Posterior cingulate gyrus (tissue), 11 donors: ENCODE data around the gene DOLPP1.
"Not testable (repeated sequence)": the region's sequence is repeated elsewhere in the genome, so short reads cannot be mapped to it uniquely, and the experiment has no call there.

Experiments
- DNase-seq, 10 donors: peaks; one replicate each; pipeline versions ENCODE4 v3.0.0 to v3.0.0-alpha.2; 2020 to 2021; ENCODE audit warnings: mixed read lengths in 3 of 10
- intact Hi-C: fragments of 100-400 bp; cut with DNase I; formaldehyde crosslinking; loops from one replicate; pipeline ENCODE4 v1.15.1; 2023

DOLPP1 gene

DNA sequence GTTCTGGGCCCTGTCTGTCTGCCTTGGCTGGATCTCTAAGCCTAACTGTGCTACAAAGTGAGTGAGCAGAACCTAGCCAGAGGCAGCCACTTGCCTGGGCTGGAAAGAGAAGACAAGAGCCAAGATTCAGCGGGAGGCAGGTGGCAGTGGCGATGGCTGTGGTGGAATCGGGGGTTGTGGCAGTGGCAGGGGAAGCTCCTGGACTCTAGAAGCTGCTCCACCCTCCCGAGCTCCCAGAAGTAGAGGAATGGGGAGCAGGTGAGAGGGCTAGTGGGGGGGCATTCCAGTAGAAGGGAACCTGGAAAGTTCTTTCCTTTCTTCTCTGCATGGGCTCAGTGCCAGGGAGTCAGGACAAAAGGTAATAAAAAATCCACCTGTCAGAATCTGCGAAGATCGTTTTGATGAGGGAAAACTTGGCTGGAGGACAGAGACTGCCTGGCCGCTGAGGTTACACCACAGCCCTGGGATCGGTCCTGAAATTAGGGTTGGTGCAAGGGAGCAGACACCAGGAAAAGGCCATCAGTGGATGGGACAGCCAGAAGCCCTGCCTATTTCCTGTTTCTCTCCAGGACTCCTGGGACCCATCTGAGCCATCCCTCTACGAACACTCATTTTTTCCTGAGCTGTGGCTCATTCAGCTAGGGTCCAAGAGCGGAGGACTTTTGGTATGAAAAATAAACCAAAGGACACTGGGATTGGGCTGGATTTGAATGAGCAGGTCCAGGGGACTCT, 28.1 kb downstream of the DOLPP1 start:
- intact Hi-C loops: no loop called here
- peak in 1 of 10 donors; percentile 35 for DNase-seq

DNA sequence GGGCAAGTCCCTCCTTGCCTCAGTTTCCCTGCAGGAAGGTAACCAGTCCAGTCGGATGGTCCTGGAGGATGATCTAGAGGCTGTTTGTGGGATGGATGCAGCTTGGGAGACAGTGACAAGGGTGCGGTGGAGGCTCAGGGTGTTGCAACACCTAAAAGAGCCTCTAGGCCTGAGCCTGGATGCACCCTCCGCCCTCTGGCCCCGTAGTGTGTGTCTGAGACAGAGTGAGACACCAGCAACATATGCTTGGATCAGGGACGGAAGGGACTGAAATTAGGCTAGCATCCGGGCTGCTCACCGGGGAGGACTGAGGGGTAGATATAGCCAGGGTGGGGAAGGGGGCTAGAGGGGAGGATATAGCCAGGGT, 28.6 kb downstream of the DOLPP1 start:
- peak in 1 of 10 donors; percentile 50 for DNase-seq
- intact Hi-C loops: no loop called here

DNA sequence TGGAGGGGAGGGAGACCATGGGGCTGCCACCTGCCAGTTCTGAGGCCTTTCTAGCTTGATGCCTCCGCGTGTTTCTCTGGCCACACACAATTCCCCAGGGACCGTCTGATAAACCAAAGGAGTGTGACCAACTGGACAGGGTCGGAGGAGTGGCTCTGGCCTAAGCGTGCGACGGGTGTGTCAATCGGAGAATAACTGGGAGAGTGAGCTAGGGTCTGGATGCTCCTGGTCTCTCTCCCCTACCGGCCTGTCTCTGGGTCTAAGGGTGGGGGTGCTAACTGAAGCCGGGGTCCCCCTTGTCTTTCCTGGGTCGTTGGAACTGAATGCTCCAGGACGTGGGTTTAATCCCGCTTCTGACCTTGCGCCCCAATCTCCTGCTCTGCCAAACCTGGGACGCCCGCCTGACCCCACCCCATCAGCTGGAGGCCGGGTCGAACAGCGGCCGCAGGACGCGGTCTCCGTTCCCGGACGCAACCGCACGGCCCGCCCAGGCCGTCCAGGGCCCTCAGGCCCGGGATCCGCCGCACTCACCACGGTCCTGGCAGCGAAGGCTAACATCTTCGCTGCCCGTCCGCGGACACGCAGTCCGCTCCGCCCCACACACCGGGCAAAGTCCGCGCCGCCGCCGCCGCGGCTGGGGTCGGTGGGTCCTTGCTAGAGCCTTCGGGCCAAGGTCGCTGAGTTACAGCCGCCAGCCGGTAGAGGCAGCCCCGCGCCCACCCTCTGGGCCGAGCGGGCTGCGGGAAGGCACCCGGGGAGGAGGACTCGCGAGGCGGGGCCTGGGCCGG, 29.2 kb downstream of the DOLPP1 start:
- peak in 1 of 10 donors; percentile 18 for DNase-seq
- intact Hi-C loops: loop anchor here (5.0 kb wide), 1 partner anchor 83 kb away; the partner anchor contains the start of gene SH3GLB2

DNA sequence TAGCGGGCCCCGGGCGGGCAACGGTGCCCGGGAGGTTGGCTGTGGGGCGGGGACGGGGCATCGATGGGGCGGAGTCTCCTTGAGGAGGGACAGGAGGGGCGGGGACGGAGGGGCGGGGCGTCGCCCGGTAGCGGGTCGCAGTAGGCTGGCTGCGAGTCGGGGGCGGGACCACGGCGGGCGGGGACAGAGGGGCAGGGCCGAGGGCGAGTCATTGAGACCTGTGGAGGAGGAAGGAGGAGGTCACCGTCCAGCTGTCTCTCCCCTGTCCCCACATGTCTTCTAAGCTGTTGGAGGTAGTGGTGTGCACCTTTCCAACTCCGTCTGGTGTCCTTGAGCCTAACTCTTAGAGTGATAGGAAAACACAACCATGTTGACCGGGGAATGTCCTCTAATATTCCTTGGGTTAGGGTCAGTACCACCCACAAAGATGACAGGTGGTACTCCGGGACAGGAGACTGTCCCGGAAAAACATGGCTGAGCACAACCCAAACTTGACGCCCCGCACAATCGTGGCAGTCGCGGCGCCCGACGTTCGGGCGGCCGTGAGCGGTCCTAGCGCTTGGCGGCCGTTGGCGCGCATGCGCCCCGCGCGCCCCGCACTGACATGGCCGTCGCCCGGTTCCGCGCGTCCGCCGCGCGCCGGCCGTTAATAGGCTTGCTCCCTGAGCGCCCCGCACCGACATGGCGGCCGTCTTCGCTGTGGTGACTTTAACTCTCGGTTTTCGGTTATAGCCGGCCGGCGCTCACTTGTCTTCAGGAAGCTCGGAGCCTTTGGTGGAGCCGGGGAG, 30.0 kb downstream of the DOLPP1 start, which contains the start of the genes CRAT and PTPA:
Gene CRAT (minus strand): TSS at position 54 of the 788 bp plus-strand sequence. CDS start 284 bp downstream, outside the sequence.
Gene PTPA (plus strand): TSS at position 676 of the 788 bp plus-strand sequence. CDS start 186 bp downstream, outside the sequence.
- peak; percentile 93 to 99 (median 97) for DNase-seq
- intact Hi-C loops: loop anchor here (5.0 kb wide), 1 partner anchor 84 kb away; the partner anchor contains the start of gene SH3GLB2

DNA sequence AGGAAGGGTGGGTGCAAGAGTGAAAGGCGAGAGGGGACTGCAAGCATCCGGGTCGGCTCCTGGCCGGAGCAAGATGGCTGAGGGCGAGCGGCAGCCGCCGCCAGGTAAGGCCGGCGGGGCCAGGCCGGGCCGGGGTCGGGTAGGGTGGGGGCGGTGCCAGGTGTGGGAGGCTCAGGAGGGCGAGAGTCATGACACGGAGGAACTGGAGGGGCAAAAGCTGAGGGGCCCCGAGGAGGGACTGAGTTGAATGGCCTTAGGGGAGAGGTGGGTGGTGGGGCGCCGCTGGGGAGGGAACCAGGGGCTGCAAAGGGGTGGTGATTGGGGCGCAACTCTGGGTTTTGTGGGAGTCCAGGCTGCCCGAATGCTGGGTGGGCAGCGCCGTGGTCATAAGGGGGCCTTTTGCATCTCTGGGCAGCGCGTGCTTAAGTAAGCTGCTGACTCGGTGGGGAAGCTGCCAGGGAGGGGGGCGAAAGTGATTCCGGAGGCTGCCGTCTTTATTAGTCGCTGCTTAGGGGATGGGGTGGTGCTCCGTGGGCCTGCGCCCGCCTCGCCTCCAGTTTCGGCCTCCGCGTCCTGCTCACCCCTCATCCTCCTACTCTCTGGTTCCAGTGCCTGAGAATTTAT, 30.7 kb downstream of the DOLPP1 start:
- intact Hi-C loops: loop anchor here (5.0 kb wide), 1 partner anchor 84 kb away; the partner anchor contains the start of gene SH3GLB2
- DNase-seq: peak in 6 of 10 donors; percentile 25 to 79 (median 37)

DNA sequence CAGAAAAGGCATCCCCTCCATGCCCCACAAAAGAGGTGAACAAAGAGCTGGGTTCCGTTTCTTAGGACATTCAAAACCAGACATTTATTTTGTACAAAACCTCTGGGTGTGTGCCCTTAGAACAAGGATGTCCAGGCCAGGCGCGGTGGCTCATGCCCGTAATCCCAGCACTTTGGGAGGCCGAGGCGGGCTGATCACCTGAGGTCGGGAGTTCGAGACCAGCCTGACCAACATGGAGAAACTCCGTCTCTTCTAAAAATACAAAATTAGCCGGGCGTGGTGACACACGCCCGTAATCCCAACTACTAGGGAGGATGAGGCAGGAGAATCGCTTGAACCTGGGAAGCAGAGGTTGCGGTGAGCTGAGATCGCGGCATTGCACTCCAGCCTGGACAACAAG, 31.6 kb downstream of the DOLPP1 start:
- intact Hi-C loops: loop anchor here (5.0 kb wide), 1 partner anchor 85 kb away; the partner anchor contains the start of gene SH3GLB2
- not testable (repeated sequence) for DNase-seq

DNA sequence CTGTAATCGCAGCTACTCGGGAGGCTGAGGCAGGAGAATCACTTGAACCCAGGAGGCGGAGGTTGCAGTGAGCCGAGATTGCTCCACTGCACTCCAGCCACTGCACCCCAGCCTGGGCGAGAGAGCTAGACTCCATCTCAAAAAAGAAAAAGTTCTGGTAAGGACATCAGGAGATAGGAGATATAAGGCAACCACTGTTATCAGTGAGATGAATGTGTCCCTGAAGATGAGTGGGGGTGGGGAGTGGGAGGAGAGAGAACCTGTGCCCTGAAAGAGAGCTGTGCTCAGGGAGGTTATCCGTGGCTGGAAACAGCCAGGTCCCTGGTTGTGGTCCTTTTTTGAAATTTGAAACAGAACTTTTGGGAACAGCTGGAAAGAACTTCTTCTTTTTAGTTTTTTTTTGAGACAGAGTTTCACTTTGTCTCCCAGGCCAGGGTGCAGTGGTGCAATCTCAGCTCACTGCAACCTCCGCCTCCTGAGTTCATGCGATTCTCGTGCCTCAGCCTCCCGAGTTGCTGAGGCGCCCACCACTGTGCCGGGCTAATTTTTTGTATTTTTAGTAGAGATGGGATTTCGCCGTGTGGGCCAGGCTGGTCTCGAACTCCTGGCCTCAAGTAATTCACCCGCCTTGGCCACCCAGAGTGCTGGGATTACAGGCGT, 32.9 kb downstream of the DOLPP1 start:
- intact Hi-C loops: loop anchor here (5.0 kb wide), 1 partner anchor 86 kb away; the partner anchor contains the start of gene SH3GLB2
- DNase-seq: no peak

DNA sequence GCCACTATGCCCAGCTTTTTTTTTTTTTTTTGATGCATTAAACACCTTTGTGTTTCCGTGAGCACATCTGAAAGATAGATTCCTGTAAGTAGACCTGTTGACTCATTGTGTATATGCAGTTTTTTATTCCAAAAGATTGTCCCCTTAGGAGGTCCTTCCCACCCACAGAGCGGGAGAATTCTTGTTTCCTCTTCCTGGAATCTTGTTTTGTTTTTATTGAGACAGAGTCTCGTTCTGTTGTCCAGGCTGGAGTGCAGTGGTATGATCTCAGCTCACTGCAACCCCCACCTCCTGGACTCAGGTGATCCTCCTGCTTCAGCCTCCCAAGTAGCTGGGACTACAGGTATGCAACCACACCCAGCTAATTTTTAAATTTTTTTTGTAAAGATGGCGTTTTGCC, 37.9 kb downstream of the DOLPP1 start:
- DNase-seq: no peak
- intact Hi-C loops: no loop called here

GRCh38 chr9:129121483-129121882, 40.6 kb downstream of the DOLPP1 start:
- DNase-seq: peak in 3 of 10 donors; percentile 49 to 62 (median 54)
- intact Hi-C loops: no loop called here

DNA sequence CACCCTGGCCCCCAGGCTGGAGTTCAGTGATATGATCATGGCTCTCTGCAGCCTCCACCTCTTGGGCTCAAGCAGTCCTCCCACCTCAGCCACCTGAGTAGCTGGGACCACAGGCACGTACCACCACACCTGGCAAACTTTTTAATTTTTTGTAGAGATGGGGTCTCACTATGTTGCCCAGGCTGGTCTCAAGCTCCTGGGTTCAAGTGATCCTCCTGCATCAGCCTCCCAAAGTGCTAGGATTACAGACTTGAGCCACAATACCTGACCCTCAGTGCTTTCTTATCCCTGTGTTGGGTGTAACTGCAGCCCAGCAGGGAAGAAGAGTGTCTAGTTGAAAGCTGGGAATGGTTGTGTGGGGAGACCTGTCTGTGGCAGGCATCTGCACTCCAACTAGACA, 41.2 kb downstream of the DOLPP1 start:
- intact Hi-C loops: no loop called here
- DNase-seq: no peak

GRCh38 chr9:129122976-129123375, 42.1 kb downstream of the DOLPP1 start:
- intact Hi-C loops: not testable (repeated sequence)

DNA sequence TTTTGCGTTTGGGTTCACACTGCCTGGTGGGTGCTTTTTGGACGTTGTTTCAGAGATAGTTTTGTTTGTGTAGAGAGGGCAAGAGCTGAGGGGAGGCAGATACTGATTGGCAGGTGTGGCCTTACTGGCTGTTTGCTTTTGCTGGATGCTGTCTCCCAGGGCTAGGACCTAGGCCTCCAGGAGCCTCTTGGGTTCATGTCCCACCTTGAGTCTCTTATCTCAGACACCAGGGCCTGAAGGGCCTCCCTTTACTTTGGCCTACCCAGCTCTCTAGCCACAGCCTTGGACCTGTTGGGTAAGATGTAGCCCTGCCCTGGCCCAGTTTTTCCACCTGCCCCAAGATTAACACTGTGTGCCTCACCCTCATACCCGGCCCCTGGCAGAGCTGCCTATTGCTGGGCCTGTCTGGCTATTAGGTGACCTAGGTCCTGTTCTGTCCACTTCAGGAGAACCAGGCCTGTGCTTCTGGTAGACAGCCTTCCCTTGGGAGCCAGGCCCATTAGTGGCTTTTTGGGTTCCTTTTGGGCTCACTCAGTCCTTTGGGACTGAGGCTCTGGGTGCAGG, 43.7 kb downstream of the DOLPP1 start:
- intact Hi-C loops: no loop called here
- no peak for DNase-seq

More at GRCh38 chr9:129122976-129123375, 42.1 kb downstream of the DOLPP1 start:
- not testable (repeated sequence) for DNase-seq

- intact Hi-C loops: no loop called here
- no peak for DNase-seq
These were observed 44.6 kb downstream of the DOLPP1 start for GRCh38 chr9:129125478-129125877.

GRCh38 chr9:129126749-129127618, 46.1 kb downstream of the DOLPP1 start:
- peak in 1 of 10 donors; percentile 39 for DNase-seq
- intact Hi-C loops: no loop called here

DNA sequence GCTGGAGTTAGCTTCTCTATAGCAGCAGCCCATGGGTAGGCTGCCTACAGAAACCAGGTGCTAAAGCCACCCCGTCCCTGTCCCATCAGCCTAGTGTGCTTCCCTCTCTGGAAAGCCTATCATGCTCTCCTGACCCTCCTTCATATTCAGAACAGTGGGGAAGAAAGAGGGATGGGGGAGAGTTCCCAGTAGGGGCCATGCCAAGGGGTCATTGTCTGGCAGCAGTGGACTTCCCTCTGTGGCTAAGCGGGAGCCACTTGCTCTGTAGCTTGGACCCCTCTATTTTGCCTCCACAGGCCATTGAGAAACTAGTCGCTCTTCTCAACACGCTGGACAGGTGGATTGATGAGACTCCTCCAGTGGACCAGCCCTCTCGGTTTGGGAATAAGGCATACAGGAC, 47.8 kb downstream of the DOLPP1 start:
- no peak for DNase-seq
- intact Hi-C loops: no loop called here

- DNase-seq, intact Hi-C loops: not testable (repeated sequence)
These were observed 49.4 kb downstream of the DOLPP1 start for GRCh38 chr9:129130271-129130670.

DNA sequence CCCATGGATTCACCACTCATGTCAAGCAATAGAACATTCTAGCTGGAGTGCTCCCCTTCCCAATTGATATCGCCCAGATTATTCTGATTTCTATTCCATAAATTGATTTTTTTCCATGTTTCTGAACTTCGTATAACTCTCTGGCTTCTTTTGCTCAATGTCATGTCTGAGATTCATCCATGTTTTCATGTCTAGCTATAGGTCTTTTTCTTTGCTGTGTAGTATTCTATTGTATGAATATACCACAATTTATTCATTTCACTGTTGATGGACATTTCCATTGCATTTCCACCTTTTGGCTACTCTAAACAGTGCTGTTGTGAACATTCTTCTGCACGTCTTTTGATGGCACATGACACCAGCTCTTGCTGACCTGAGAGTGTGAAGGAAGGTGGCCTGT, 49.9 kb downstream of the DOLPP1 start:
- intact Hi-C loops: no loop called here
- no peak for DNase-seq
